CD4-positive, CD25-positive, alpha-beta regulatory T cell (primary cell): Measurements from ENCODE around the gene PRIM2. TPM values are rescaled to one million over a fixed set of nuclear protein-coding genes. Genes with fewer than 3 reads are reported as not detected.
"Not testable (repeated sequence)": the region's sequence is repeated elsewhere in the genome, so short reads cannot be mapped to it uniquely, and the experiment has no call there.

Experiments
- ATAC-seq, 2 donors: fragments of 150-1000 bp; cut with Tn5 transposase; one replicate each; pipeline ENCODE4 v1.10.0; 2021; ENCODE audit warnings: low read depth in 2 of 2, moderate number of reproducible peaks in 2 of 2, moderate library complexity in 1 of 2
- DNase-seq, 3 donors: peaks; one replicate each; pipeline versions ENCODE4 v3.0.0 to v3.0.0-alpha.2; 2012 to 2022; ENCODE audit warnings: mixed read lengths in 1 of 3
- H3K27ac ChIP-seq: one replicate; pipeline ENCODE4 v1.7.0; 2013; ENCODE audit warnings: mild to moderate bottlenecking, low read length; ENCODE audit not compliant: insufficient read depth, poor library complexity, severe bottlenecking
- H3K27me3 ChIP-seq: one replicate; pipeline ENCODE4 v1.7.0; 2013; ENCODE audit warnings: low read length; ENCODE audit not compliant: control insufficient read depth, insufficient read depth
- H3K36me3 ChIP-seq: one replicate; pipeline ENCODE4 v1.7.0; 2013; ENCODE audit warnings: mild to moderate bottlenecking, low read length, moderate library complexity; ENCODE audit not compliant: control insufficient read depth, insufficient read depth
- H3K4me1 ChIP-seq: 2 replicates; pipeline ENCODE4 v1.7.0; 2013; ENCODE audit warnings: mild to moderate bottlenecking, low read length; ENCODE audit not compliant: insufficient read depth, control insufficient read depth, poor library complexity, severe bottlenecking
- H3K4me3 ChIP-seq: one replicate; pipeline ENCODE4 v1.7.0; 2013; ENCODE audit warnings: low read depth, mild to moderate bottlenecking, low read length, moderate library complexity
- H3K9me3 ChIP-seq, 2 experiments: 1 replicate in 1 of 2; 2 replicates in 1 of 2; pipeline ENCODE4 v1.7.0; 2013; ENCODE audit warnings: low read length in 2 of 2, mild to moderate bottlenecking in 1 of 2, moderate library complexity in 1 of 2; ENCODE audit not compliant: control insufficient read depth in 2 of 2
- H3K27ac Mint-ChIP-seq, 3 donors: one replicate each; pipeline ENCODE4 v1.8.0; 2020 to 2022; ENCODE audit warnings: mild to moderate bottlenecking in 3 of 3, mixed read lengths in 3 of 3, moderate library complexity in 2 of 3
- H3K27me3 Mint-ChIP-seq: one replicate; pipeline ENCODE4 v1.8.0; 2022; ENCODE audit warnings: mild to moderate bottlenecking, mixed read lengths
- H3K36me3 Mint-ChIP-seq: one replicate; pipeline ENCODE4 v1.8.0; 2020; ENCODE audit warnings: mixed read lengths
- H3K4me1 Mint-ChIP-seq, 4 donors: one replicate each; pipeline ENCODE4 v1.8.0; 2020 to 2022; ENCODE audit warnings: mixed read lengths in 4 of 4, mild to moderate bottlenecking in 1 of 4
- H3K4me3 Mint-ChIP-seq, 4 donors: one replicate each; pipeline ENCODE4 v1.8.0; 2020 to 2022; ENCODE audit warnings: mild to moderate bottlenecking in 4 of 4, mixed read lengths in 4 of 4, moderate library complexity in 3 of 4
- H3K9me3 Mint-ChIP-seq, 7 donors: one replicate each; pipeline ENCODE4 v1.8.0; 2020 to 2022; ENCODE audit warnings: mixed read lengths in 7 of 7, mild to moderate bottlenecking in 3 of 7, moderate library complexity in 2 of 7
- polyA plus RNA-seq, 4 donors: library from polyadenylated mRNA; unstranded; fragments of 300-500 nt; fragmentation: Illumina TruSeq; gene quantifications; one replicate each; pipeline ENCODE4 v1.2.3, GENCODE V29; 2021
- total RNA-seq: library from RNA; stranded (reverse); gene quantifications from one replicate; pipeline ENCODE4 v1.2.3, GENCODE V29; 2022

PRIM2 gene
- total and polyA plus RNA-seq, 5 donors from 2014 or later, result 11.5 to 19.5 (median 16.0) TPM

- Histone ChIP-seq H3K4me1 (no peaks in the 10 kb centered on the region), H3K27me3 (peaks cover 8% of the 10 kb centered on the region), H3K27ac (no peak overlapping the region), H3K36me3 (no peaks in the 10 kb centered on the region), H3K4me3 (no peak overlapping the region), H3K9me3 (no peaks in the 10 kb centered on the region)
- Mint-ChIP-seq H3K27me3 (peaks cover 5% of the 10 kb centered on the region), H3K4me3 (no peak overlapping the region), H3K36me3 (no peaks in the 10 kb centered on the region), H3K9me3 (peaks cover 0 to 6% (median 0%) of the 10 kb centered on the region in 7 donors), H3K27ac (no peak overlapping the region), H3K4me1 (no peaks in the 10 kb centered on the region)
- no peak for DNase-seq
- no peak for ATAC-seq
Measured at GRCh38 chr6:57283106-57283505, 34.3 kb upstream of the PRIM2 start.

GRCh38 chr6:57283911-57284455 lies 33.4 kb upstream of the PRIM2 start:
- H3K36me3 Mint-ChIP-seq, result no peaks in the 10 kb centered on the region
- H3K4me3 ChIP-seq, result no peak overlapping the region
- H3K9me3 ChIP-seq, result no peaks in the 10 kb centered on the region
- ATAC-seq (no peak), DNase-seq (no peak)
- H3K4me1 Mint-ChIP-seq, result no peaks in the 10 kb centered on the region
- no peaks in the 10 kb centered on the region for H3K4me1 ChIP-seq
- H3K27me3 ChIP-seq, result peaks cover 8% of the 10 kb centered on the region
- H3K4me3 Mint-ChIP-seq, result no peak overlapping the region
- H3K9me3 Mint-ChIP-seq, result peaks cover 0 to 8% (median 0%) of the 10 kb centered on the region in 7 donors
- H3K36me3 ChIP-seq, result no peaks in the 10 kb centered on the region
- no peak overlapping the region for H3K27ac ChIP-seq
- peaks cover 5% of the 10 kb centered on the region for H3K27me3 Mint-ChIP-seq
- no peak overlapping the region for H3K27ac Mint-ChIP-seq

- H3K4me3 Mint-ChIP-seq, H3K4me1 ChIP-seq, H3K9me3 ChIP-seq, H3K27ac Mint-ChIP-seq, H3K27ac ChIP-seq, H3K36me3 ChIP-seq, H3K4me1 Mint-ChIP-seq, ATAC-seq, H3K27me3 Mint-ChIP-seq, H3K36me3 Mint-ChIP-seq, H3K4me3 ChIP-seq, DNase-seq, H3K27me3 ChIP-seq: not testable (repeated sequence)
- H3K9me3 Mint-ChIP-seq, result peaks cover 0 to 12% (median 0%) of the 10 kb centered on the region in 7 donors
Measured at GRCh38 chr6:57288136-57288535, 29.3 kb upstream of the PRIM2 start.

GRCh38 chr6:57293472-57293871 lies 24.0 kb upstream of the PRIM2 start:
- not testable (repeated sequence) for H3K4me1 ChIP-seq, H3K9me3 Mint-ChIP-seq, H3K27me3 ChIP-seq, H3K4me3 Mint-ChIP-seq, H3K36me3 Mint-ChIP-seq, H3K27ac Mint-ChIP-seq, H3K4me3 ChIP-seq, H3K36me3 ChIP-seq, DNase-seq, ATAC-seq, H3K27ac ChIP-seq, H3K27me3 Mint-ChIP-seq, H3K4me1 Mint-ChIP-seq, H3K9me3 ChIP-seq

GRCh38 chr6:57294862-57295445 lies 22.5 kb upstream of the PRIM2 start:
- DNase-seq (no peak), ATAC-seq (no peak)

GRCh38 chr6:57297505-57297904 lies 19.9 kb upstream of the PRIM2 start:
- no peak overlapping the region for H3K27ac ChIP-seq
- DNase-seq (no peak), ATAC-seq (no peak)
- Mint-ChIP-seq H3K4me3 (no peak overlapping the region), H3K4me1 (no peaks in the 10 kb centered on the region), H3K36me3 (no peaks in the 10 kb centered on the region), H3K27ac (no peak overlapping the region), H3K9me3 (peaks cover 0 to 2% (median 0%) of the 10 kb centered on the region in 7 donors), H3K27me3 (peaks cover 5% of the 10 kb centered on the region)
- no peaks in the 10 kb centered on the region for H3K4me1 ChIP-seq
- peaks cover 3% of the 10 kb centered on the region for H3K27me3 ChIP-seq
- no peak overlapping the region for H3K4me3 ChIP-seq
- H3K36me3 ChIP-seq, result no peaks in the 10 kb centered on the region
- H3K9me3 ChIP-seq, result no peaks in the 10 kb centered on the region

More at GRCh38 chr6:57294862-57295445, 22.5 kb upstream of the PRIM2 start:
- no peak overlapping the region for H3K27ac ChIP-seq
- no peaks in the 10 kb centered on the region for H3K4me1 ChIP-seq
- no peak overlapping the region for H3K4me3 ChIP-seq
- H3K4me1 Mint-ChIP-seq, result no peaks in the 10 kb centered on the region
- H3K36me3 ChIP-seq, result no peaks in the 10 kb centered on the region
- no peak overlapping the region for H3K4me3 Mint-ChIP-seq
- no peak overlapping the region for H3K27ac Mint-ChIP-seq
- peaks cover 0 to 8% (median 0%) of the 10 kb centered on the region in 7 donors for H3K9me3 Mint-ChIP-seq
- peaks cover under 1% of the 10 kb centered on the region for H3K27me3 ChIP-seq
- peaks cover 5% of the 10 kb centered on the region for H3K27me3 Mint-ChIP-seq
- no peaks in the 10 kb centered on the region for H3K9me3 ChIP-seq
- no peaks in the 10 kb centered on the region for H3K36me3 Mint-ChIP-seq

GRCh38 chr6:57298741-57299140 lies 18.7 kb upstream of the PRIM2 start:
- H3K36me3 Mint-ChIP-seq, result no peaks in the 10 kb centered on the region
- peaks cover 5% of the 10 kb centered on the region for H3K27me3 Mint-ChIP-seq
- no peaks in the 10 kb centered on the region for H3K9me3 Mint-ChIP-seq
- H3K27ac Mint-ChIP-seq, result no peak overlapping the region
- no peaks in the 10 kb centered on the region for H3K4me1 Mint-ChIP-seq
- Histone ChIP-seq H3K27ac (no peak overlapping the region), H3K4me3 (no peak overlapping the region), H3K27me3 (peaks cover 3% of the 10 kb centered on the region), H3K9me3 (no peaks in the 10 kb centered on the region), H3K4me1 (no peaks in the 10 kb centered on the region), H3K36me3 (no peaks in the 10 kb centered on the region)
- no peak for ATAC-seq
- no peak for DNase-seq
- H3K4me3 Mint-ChIP-seq, result no peak overlapping the region

GRCh38 chr6:57301757-57302156 lies 15.7 kb upstream of the PRIM2 start:
- Mint-ChIP-seq H3K9me3 (no peaks in the 10 kb centered on the region), H3K4me3 (no peak overlapping the region), H3K27ac (no peak overlapping the region), H3K27me3 (peaks cover 6% of the 10 kb centered on the region), H3K4me1 (no peaks in the 10 kb centered on the region), H3K36me3 (no peaks in the 10 kb centered on the region)
- ATAC-seq (no peak), DNase-seq (no peak)
- no peaks in the 10 kb centered on the region for H3K9me3 ChIP-seq
- no peaks in the 10 kb centered on the region for H3K36me3 ChIP-seq
- no peak overlapping the region for H3K4me3 ChIP-seq
- no peak overlapping the region for H3K27ac ChIP-seq
- H3K27me3 ChIP-seq, result peaks cover 3% of the 10 kb centered on the region
- no peaks in the 10 kb centered on the region for H3K4me1 ChIP-seq
